PC-9 (cell line): ENCODE measurements around the gene KLHL4. TPM values are rescaled to one million over a fixed set of nuclear protein-coding genes. Genes with fewer than 3 reads are reported as not detected.
"Not testable (repeated sequence)": the region's sequence is repeated elsewhere in the genome, so short reads cannot be mapped to it uniquely, and the experiment has no call there.

Experiments used
- Bru-seq: library from RNA; stranded (reverse); fragments of 400-500 nt; gene quantifications from one replicate; lab custom pipeline; 2021; lab: Mats Ljungman, UMichigan
- BruChase-seq, 2 experiments: library from RNA; stranded (reverse); fragments of 400-500 nt; gene quantifications; one replicate each; lab custom pipeline; 2021; lab: Mats Ljungman, UMichigan
- BruUV-seq: library from RNA; stranded (reverse); fragments of 400-500 nt; replicated peaks from 2 replicates; lab custom pipeline; 2021; lab: Mats Ljungman, UMichigan
- CTCF ChIA-PET: fragments of 300-600 bp; sonication (Branson Sonifier 250); formaldehyde crosslinking; loops from one replicate; lab custom pipeline; 2022; ENCODE audit warnings: antibody characterized with exemption; lab: Charles Lee
- POLR2A ChIA-PET: fragments of 300-600 bp; sonication (Branson Sonifier 250); formaldehyde crosslinking; loops from one replicate; lab custom pipeline; 2022; ENCODE audit warnings: antibody characterized with exemption; ENCODE audit not compliant: unreplicated experiment; lab: Charles Lee
- DNase-seq, 2 experiments: peaks; one replicate each; pipeline versions ENCODE4 v3.0.0 to v3.0.0-alpha.2; 2015 to 2022; ENCODE audit warnings: mixed read lengths in 1 of 2
- H2AFZ ChIP-seq: fragments of 200-600 bp; sonication (generic); 2 replicates; pipeline ENCODE4 v1.8.1; 2017; ENCODE audit warnings: antibody characterized with exemption
- H3F3A ChIP-seq: fragments of 200-600 bp; sonication (generic); 2 replicates; pipeline ENCODE4 v1.8.1; 2017; ENCODE audit warnings: antibody characterized with exemption, mild to moderate bottlenecking, low read depth; ENCODE audit not compliant: insufficient read depth
- H3K27ac ChIP-seq: fragments of 200-600 bp; sonication (generic); 2 replicates; pipeline ENCODE4 v1.6.1; 2016; ENCODE audit warnings: mixed run types
- H3K27me3 ChIP-seq: fragments of 200-600 bp; sonication (generic); 2 replicates; pipeline ENCODE4 v1.6.1; 2016; ENCODE audit warnings: low read depth, mixed run types; ENCODE audit not compliant: insufficient read depth
- H3K36me3 ChIP-seq: fragments of 200-600 bp; sonication (generic); 2 replicates; pipeline ENCODE4 v1.6.1; 2016; ENCODE audit warnings: low read depth, mixed run types
- H3K4me1 ChIP-seq: fragments of 200-600 bp; sonication (generic); replicated peaks from 2 replicates; pipeline ENCODE4 v1.6.1; 2016; ENCODE audit warnings: mixed run types; ENCODE audit not compliant: insufficient read depth
- H3K4me2 ChIP-seq: fragments of 200-600 bp; sonication (generic); 2 replicates; pipeline ENCODE4 v1.6.1; 2017; ENCODE audit warnings: mixed run types
- H3K4me3 ChIP-seq: fragments of 200-600 bp; sonication (generic); 2 replicates; pipeline ENCODE4 v1.6.1; 2016; ENCODE audit warnings: mixed run types
- H3K79me2 ChIP-seq: fragments of 200-600 bp; sonication (generic); 2 replicates; pipeline ENCODE4 v1.6.1; 2017; ENCODE audit warnings: low read depth, mixed run types
- H3K9me2 ChIP-seq: fragments of 200-600 bp; sonication (generic); 2 replicates; pipeline ENCODE4 v1.8.1; 2017; ENCODE audit warnings: mild to moderate bottlenecking; ENCODE audit not compliant: insufficient read depth
- H3K9me3 ChIP-seq: fragments of 200-600 bp; sonication (generic); 2 replicates; pipeline ENCODE4 v1.8.1; 2016; ENCODE audit warnings: low read depth; ENCODE audit not compliant: insufficient read depth
- H4K20me1 ChIP-seq: fragments of 200-600 bp; sonication (generic); 2 replicates; pipeline ENCODE4 v1.8.1; 2017; ENCODE audit not compliant: insufficient read depth
- EZH2 ChIP-seq: fragments of 200-600 bp; sonication (generic); IDR thresholded peaks from 2 replicates; pipeline ENCODE4 v1.8.0; 2017; ENCODE audit warnings: antibody characterized with exemption, low read depth
- intact Hi-C: fragments of 100-400 bp; cut with micrococcal nuclease; formaldehyde crosslinking; loops from one replicate; pipeline ENCODE4 v1.10.0; 2022; ENCODE audit not compliant: unreplicated experiment
- long read RNA-seq: library from polyadenylated mRNA; stranded (forward); transcript quantifications from one replicate; pipeline ENCODE4 v2.0.0, GENCODE V29; 2022
- total RNA-seq: library from RNA; stranded (reverse); gene quantifications from 2 replicates; pipeline ENCODE4 v1.2.3, GENCODE V29; 2021
- TF ChIP-seq, protein P1 (sequence below): fragments of 200-600 bp; sonication (generic); conservative IDR thresholded peaks from 2 replicates; pipeline ENCODE4 v1.6.1; 2017; ENCODE audit warnings: mixed run types, antibody characterized with exemption, mild to moderate bottlenecking, moderate library complexity

The KLHL4 gene, protein sequence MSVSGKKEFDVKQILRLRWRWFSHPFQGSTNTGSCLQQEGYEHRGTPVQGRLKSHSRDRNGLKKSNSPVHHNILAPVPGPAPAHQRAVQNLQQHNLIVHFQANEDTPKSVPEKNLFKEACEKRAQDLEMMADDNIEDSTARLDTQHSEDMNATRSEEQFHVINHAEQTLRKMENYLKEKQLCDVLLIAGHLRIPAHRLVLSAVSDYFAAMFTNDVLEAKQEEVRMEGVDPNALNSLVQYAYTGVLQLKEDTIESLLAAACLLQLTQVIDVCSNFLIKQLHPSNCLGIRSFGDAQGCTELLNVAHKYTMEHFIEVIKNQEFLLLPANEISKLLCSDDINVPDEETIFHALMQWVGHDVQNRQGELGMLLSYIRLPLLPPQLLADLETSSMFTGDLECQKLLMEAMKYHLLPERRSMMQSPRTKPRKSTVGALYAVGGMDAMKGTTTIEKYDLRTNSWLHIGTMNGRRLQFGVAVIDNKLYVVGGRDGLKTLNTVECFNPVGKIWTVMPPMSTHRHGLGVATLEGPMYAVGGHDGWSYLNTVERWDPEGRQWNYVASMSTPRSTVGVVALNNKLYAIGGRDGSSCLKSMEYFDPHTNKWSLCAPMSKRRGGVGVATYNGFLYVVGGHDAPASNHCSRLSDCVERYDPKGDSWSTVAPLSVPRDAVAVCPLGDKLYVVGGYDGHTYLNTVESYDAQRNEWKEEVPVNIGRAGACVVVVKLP
- total RNA-seq: 0.38 and 0.65 TPM in 2 replicates
- Bru-seq, nascent RNA: percentile 20 among the genes with signal in this experiment
- percentile 19 among the genes with signal in this experiment for BruChase-seq, experiment 1, labeled RNA remaining after a 2-hour chase
- BruChase-seq, experiment 2, labeled RNA remaining after a 6-hour chase: percentile 17 among the genes with signal in this experiment
- long read RNA-seq, full-length matches to known transcripts: 1 of 3 reads
- long read RNA-seq, partial matches to known transcripts: 0 of 3 reads
- long read RNA-seq, other reads (novel, unspliced or antisense): 2 of 3 reads

DNA sequence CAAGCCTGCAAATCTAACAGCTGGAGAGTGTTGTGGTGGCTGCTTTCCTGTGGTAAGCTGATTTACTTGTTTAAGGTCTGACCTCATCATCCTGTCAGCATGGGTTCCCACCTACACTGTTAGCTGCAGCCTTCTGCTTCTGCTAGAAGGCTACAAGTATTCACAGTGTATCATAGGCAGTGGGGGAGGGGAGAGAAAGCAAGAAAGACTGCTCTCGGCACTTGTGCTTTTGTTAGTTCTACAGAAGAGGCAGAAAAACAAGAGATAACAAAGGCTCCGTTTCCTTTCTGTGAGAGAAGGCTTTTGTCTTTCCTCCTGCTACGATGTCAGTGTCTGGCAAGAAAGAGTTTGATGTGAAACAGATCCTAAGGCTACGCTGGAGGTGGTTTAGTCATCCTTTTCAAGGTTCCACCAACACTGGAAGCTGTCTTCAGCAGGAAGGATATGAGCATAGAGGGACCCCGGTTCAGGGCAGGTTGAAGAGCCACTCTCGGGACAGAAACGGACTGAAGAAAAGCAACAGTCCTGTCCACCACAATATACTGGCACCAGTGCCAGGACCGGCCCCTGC is at the start of gene KLHL4:
Gene KLHL4, plus strand, starts transcription at position 232 of the 571 bp plus-strand sequence. Its CDS starts 92 bp downstream, at position 324.
- Histone ChIP-seq H3K27me3 (no peaks in the 10 kb centered on the region), H3K4me1 (peaks cover 4% of the 10 kb centered on the region; the same call in 1 of the 2 replicates), H3K27ac (no peak within 1 kb of the TSS), H3K4me3 (no peak within 1 kb of the TSS; the same call in 1 of the 2 replicates), H3K36me3 (no peaks in the 10 kb centered on the region), H3K9me2 (no peaks in the 10 kb centered on the region), H4K20me1 (no peaks in the 10 kb centered on the region), H3K9me3 (no peaks in the 10 kb centered on the region), H3F3A (no peaks in the 10 kb centered on the region), H3K79me2 (no peaks in the 10 kb centered on the region), H3K4me2 (peak within 1 kb of the TSS; percentile 57), H2AFZ (0 out of 2 replicates have a peak within 1 kb of the TSS, but pooled peaks have one; percentile 62)
- CTCF ChIA-PET: no interaction called here
- intact Hi-C loops: loop anchor here (1.0 to 10.0 kb wide), 2 partner anchors 8 to 47 kb away; no protein-coding TSS in a partner anchor
- POLR2A ChIA-PET: no interaction called here
- TF ChIP-seq, protein P1, sequence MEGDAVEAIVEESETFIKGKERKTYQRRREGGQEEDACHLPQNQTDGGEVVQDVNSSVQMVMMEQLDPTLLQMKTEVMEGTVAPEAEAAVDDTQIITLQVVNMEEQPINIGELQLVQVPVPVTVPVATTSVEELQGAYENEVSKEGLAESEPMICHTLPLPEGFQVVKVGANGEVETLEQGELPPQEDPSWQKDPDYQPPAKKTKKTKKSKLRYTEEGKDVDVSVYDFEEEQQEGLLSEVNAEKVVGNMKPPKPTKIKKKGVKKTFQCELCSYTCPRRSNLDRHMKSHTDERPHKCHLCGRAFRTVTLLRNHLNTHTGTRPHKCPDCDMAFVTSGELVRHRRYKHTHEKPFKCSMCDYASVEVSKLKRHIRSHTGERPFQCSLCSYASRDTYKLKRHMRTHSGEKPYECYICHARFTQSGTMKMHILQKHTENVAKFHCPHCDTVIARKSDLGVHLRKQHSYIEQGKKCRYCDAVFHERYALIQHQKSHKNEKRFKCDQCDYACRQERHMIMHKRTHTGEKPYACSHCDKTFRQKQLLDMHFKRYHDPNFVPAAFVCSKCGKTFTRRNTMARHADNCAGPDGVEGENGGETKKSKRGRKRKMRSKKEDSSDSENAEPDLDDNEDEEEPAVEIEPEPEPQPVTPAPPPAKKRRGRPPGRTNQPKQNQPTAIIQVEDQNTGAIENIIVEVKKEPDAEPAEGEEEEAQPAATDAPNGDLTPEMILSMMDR: no peak
- TF ChIP-seq EZH2: no peak
- peak in 1 of 2 experiments; percentile 33 for DNase-seq
- no TSS peak for BruUV-seq

- Histone ChIP-seq H3K79me2 (no peaks in the 10 kb centered on the region), H3K27me3 (no peaks in the 10 kb centered on the region), H3F3A (no peaks in the 10 kb centered on the region), H4K20me1 (no peaks in the 10 kb centered on the region), H3K4me1 (no peaks in the 10 kb centered on the region), H3K4me2 (no peak overlapping the region), H3K9me2 (no peaks in the 10 kb centered on the region), H3K4me3 (no peak overlapping the region), H3K9me3 (no peaks in the 10 kb centered on the region), H3K36me3 (no peaks in the 10 kb centered on the region), H2AFZ (no peak overlapping the region), H3K27ac (no peak overlapping the region)
- no peak for TF ChIP-seq EZH2
- TF ChIP-seq, protein P1: no peak
- no TSS peak for BruUV-seq
- ChIA-PET CTCF (no interaction called here), POLR2A (no interaction called here)
- DNase-seq: no peak
- intact Hi-C loops: no loop called here
Measured at GRCh38 chrX:87468941-87469340, 48.7 kb upstream of the KLHL4 start.

DNA sequence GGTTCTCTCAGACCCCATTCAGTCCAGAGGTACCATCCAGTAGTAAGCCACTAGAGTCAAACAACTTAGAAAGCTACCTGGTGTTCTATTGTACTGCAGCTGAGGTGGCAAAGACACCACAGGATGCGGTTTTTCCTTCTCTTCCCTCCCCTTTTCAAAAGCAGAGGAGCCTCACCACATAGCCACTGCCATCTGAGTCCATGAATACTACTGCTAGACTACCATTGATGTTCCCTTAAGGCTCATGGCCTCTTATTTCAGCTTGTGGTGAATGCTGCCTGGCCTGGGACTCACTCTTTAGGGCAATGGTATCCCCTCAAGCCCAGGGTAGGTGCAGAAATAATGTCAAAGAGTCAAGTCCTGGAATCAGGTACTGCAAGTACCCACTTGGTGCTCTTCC is 41.8 kb upstream of the KLHL4 start:
- Histone ChIP-seq H3K27ac (no peak overlapping the region), H3F3A (no peaks in the 10 kb centered on the region), H3K4me2 (no peak overlapping the region), H4K20me1 (no peaks in the 10 kb centered on the region), H3K79me2 (no peaks in the 10 kb centered on the region), H3K36me3 (no peaks in the 10 kb centered on the region), H3K9me2 (no peaks in the 10 kb centered on the region), H3K4me3 (no peak overlapping the region), H3K4me1 (no peaks in the 10 kb centered on the region), H3K9me3 (no peaks in the 10 kb centered on the region), H3K27me3 (no peaks in the 10 kb centered on the region), H2AFZ (no peak overlapping the region)
- CTCF ChIA-PET: interaction anchor here (0.6 kb wide), 1 partner anchor 103 kb away, joined by 3 read pairs; no protein-coding TSS in a partner anchor
- BruUV-seq: no TSS peak
- POLR2A ChIA-PET: no interaction called here
- TF ChIP-seq EZH2: no peak
- TF ChIP-seq, protein P1: no peak
- intact Hi-C loops: no loop called here
- no peak for DNase-seq

GRCh38 chrX:87478703-87479102 is 38.9 kb upstream of the KLHL4 start:
- CTCF ChIA-PET, DNase-seq, H3K9me2 ChIP-seq, H3K36me3 ChIP-seq, intact Hi-C loops, H3F3A ChIP-seq, POLR2A ChIA-PET, H3K9me3 ChIP-seq, H3K4me1 ChIP-seq, H3K27ac ChIP-seq, H3K79me2 ChIP-seq, H3K4me3 ChIP-seq, BruUV-seq, H2AFZ ChIP-seq, H3K4me2 ChIP-seq, H3K27me3 ChIP-seq, H4K20me1 ChIP-seq: not testable (repeated sequence)
